Measurements from ENCODE around the gene ARHGAP9. TPM values are rescaled to one million over a fixed set of nuclear protein-coding genes. Genes with fewer than 3 reads are reported as not detected.

The ARHGAP9 gene
- polyA plus RNA-seq, 1 of the 3 experiments (the other 2 are of a cell fraction): 0.66 TPM

DNA sequence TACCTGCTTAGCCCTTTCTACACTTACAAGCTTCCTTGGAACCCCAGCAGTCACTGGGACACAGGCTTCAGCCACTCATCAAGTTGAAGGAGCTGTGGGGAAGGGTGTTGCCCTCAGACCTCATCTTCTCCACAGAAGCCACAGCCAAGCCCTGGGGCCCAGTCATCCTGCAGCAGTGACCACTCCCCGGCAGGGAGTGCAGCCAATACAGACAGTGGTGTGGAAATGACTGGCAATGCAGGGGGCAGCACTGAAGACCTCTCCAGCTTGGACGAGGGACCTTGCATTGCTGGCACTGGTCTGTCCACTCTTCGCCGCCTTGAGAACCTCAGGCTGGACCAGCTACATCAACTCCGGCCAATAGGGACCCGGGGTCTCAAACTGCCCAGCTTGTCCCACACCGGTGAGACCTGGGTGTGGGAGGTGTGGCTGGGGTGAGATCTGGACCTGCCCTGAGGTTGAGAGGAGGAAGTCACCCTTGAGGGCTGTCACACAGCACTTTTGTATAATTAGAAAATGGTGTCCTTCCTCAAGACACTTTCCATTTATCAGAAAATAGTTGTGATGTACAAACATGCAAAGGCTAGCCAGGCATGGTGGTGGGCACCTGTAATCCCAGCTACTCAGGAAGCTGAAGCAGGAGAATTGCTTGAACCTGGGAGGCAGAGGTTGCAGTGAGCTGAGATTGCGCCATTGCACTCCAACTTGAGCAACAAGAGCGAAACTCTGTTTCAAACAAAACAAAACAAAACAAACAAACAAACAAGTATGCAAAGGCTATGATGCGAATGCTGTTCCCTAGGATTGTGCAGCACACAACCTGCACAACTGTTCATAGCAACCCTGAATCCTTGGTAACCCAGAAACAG is 10.1 kb downstream of the ARHGAP9 start:
- Histone ChIP-seq H3K27me3 (ENCODE audit: insufficient read depth) (peaks cover 82% of the 10 kb centered on the region), H3K4me2 (no peak overlapping the region), H3F3A (replicated peaks; ENCODE audit: insufficient read depth) (no peaks in the 10 kb centered on the region), H3K9ac (no peak overlapping the region), H2AFZ (ENCODE audit: low read depth) (no peak overlapping the region), H3K4me1 (ENCODE audit: control insufficient read depth in 1 of 2, insufficient read depth in 2 of 2, low read depth in 1 of 2, low read length in 1 of 2) (no peaks in the 10 kb centered on the region), H4K20me1 (ENCODE audit: insufficient read depth) (no peaks in the 10 kb centered on the region), H3K4me3 (ENCODE audit: low read depth in 2 of 2, low read length in 1 of 2) (no peak overlapping the region), H3K27ac (ENCODE audit: low read depth in 2 of 2, low read length in 1 of 2) (no peak overlapping the region), H3K9me2 (no peaks in the 10 kb centered on the region), H3K9me3 (no peaks in the 10 kb centered on the region), H3K36me3 (replicated peaks in 1 of 2; ENCODE audit: control insufficient read depth in 1 of 2, insufficient read depth in 2 of 2, low read length in 1 of 2) (no peaks in the 10 kb centered on the region), H3K79me2 (ENCODE audit: insufficient read depth) (no peaks in the 10 kb centered on the region)
- TF ChIP-seq YY1 (IDR thresholded peaks at IDR 0.05; ENCODE audit: low read depth) (no peak), SMC3 (IDR thresholded peaks at IDR 0.05; ENCODE audit: low read depth, low read length) (no peak), TCF12 (IDR thresholded peaks at IDR 0.05) (no peak)
- 52% methylated on average over 10 of the region's 10 CpGs for WGBS (ENCODE audit: low lambda C conversion rate)
- DNase-seq: no peak
- POLR2A ChIA-PET: no interaction called here
- CTCF ChIA-PET: interaction anchor here (0.7 to 2.8 kb wide), 5 partner anchors 9 to 230 kb away, joined by 3 to 22 read pairs (median 5); partner anchors contain the start of gene GLI1

DNA sequence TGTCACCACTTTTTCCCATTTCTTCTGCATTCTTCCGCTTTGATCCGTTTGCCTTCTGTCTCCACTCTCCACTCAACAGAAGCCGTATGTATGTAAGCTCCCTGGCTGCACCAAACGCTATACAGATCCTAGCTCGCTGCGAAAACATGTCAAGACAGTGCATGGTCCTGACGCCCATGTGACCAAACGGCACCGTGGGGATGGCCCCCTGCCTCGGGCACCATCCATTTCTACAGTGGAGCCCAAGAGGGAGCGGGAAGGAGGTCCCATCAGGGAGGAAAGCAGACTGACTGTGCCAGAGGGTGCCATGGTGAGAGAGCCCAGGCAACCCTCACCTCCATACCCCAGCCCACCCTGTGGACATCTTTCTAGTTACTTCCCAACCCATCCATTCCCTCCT is 11.8 kb downstream of the ARHGAP9 start:
- Histone ChIP-seq H3K27me3 (ENCODE audit: insufficient read depth) (peaks cover 65% of the 10 kb centered on the region), H3K4me2 (no peak overlapping the region), H3K9me3 (no peaks in the 10 kb centered on the region), H3K36me3 (replicated peaks in 1 of 2; ENCODE audit: control insufficient read depth in 1 of 2, insufficient read depth in 2 of 2, low read length in 1 of 2) (no peaks in the 10 kb centered on the region), H3F3A (replicated peaks; ENCODE audit: insufficient read depth) (no peaks in the 10 kb centered on the region), H3K27ac (ENCODE audit: low read depth in 2 of 2, low read length in 1 of 2) (no peak overlapping the region), H3K9ac (no peak overlapping the region), H4K20me1 (ENCODE audit: insufficient read depth) (no peaks in the 10 kb centered on the region), H3K4me1 (ENCODE audit: control insufficient read depth in 1 of 2, insufficient read depth in 2 of 2, low read depth in 1 of 2, low read length in 1 of 2) (no peaks in the 10 kb centered on the region; a peak in 1 of 4 replicates), H3K4me3 (ENCODE audit: low read depth in 2 of 2, low read length in 1 of 2) (no peak overlapping the region), H2AFZ (ENCODE audit: low read depth) (no peak overlapping the region), H3K9me2 (no peaks in the 10 kb centered on the region), H3K79me2 (ENCODE audit: insufficient read depth) (no peaks in the 10 kb centered on the region)
- ChIA-PET POLR2A (no interaction called here), CTCF (interaction anchor here (1.0 to 2.8 kb wide), 2 partner anchors 9 to 161 kb away, joined by 3 to 22 read pairs; partner anchors contain the start of gene GLI1)
- TF ChIP-seq FOXM1 (IDR thresholded peaks at IDR 0.05; ENCODE audit: low read depth): no peak
- no peak for DNase-seq
- 65% methylated on average over 9 of the region's 11 CpGs for WGBS (ENCODE audit: low lambda C conversion rate)

DNA sequence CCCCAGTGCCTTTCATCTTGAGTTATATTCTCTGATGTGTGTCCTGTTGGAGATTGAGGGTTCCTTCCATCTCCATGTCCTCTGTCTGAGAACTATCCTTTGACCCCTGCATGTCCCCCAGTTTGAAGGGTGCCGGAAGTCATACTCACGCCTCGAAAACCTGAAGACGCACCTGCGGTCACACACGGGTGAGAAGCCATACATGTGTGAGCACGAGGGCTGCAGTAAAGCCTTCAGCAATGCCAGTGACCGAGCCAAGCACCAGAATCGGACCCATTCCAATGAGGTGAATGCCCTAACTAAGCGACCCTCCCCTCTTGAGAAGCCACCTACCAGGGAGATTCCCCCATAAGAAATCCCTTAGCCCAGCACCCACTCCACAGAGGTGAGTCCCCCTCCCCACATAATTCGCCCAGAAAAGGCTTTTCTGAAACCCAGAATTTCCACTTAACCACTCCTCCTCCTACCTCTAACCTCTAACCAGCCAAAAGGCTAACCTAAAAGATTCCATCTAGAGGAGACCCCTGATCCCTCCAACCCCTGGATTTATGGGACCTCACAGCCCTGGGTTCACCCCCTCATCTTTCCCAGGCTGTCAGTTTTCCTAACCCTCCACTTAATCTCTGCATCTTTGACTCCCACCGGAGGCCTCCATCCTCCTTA is 12.3 kb downstream of the ARHGAP9 start:
- WGBS (ENCODE audit: low lambda C conversion rate): 43% methylated on average over 12 of the region's 12 CpGs
- TF ChIP-seq, protein P1, sequence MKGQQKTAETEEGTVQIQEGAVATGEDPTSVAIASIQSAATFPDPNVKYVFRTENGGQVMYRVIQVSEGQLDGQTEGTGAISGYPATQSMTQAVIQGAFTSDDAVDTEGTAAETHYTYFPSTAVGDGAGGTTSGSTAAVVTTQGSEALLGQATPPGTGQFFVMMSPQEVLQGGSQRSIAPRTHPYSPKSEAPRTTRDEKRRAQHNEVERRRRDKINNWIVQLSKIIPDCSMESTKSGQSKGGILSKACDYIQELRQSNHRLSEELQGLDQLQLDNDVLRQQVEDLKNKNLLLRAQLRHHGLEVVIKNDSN (IDR thresholded peaks at IDR 0.05; ENCODE audit: borderline replicate concordance, low read depth): no peak
- no peak for TF ChIP-seq GABPA (IDR thresholded peaks at IDR 0.05; ENCODE audit: low read depth)
- no peak for TF ChIP-seq RXRA (IDR thresholded peaks at IDR 0.05; ENCODE audit: borderline replicate concordance, low read depth)
- TF ChIP-seq TEAD4 (IDR thresholded peaks at IDR 0.05; ENCODE audit: borderline replicate concordance, insufficient read depth): no peak
- TF ChIP-seq, protein P2, sequence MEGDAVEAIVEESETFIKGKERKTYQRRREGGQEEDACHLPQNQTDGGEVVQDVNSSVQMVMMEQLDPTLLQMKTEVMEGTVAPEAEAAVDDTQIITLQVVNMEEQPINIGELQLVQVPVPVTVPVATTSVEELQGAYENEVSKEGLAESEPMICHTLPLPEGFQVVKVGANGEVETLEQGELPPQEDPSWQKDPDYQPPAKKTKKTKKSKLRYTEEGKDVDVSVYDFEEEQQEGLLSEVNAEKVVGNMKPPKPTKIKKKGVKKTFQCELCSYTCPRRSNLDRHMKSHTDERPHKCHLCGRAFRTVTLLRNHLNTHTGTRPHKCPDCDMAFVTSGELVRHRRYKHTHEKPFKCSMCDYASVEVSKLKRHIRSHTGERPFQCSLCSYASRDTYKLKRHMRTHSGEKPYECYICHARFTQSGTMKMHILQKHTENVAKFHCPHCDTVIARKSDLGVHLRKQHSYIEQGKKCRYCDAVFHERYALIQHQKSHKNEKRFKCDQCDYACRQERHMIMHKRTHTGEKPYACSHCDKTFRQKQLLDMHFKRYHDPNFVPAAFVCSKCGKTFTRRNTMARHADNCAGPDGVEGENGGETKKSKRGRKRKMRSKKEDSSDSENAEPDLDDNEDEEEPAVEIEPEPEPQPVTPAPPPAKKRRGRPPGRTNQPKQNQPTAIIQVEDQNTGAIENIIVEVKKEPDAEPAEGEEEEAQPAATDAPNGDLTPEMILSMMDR (IDR thresholded peaks at IDR 0.05): no peak
- no peak for TF ChIP-seq JUND (IDR thresholded peaks at IDR 0.05)
- TF ChIP-seq, protein P3, sequence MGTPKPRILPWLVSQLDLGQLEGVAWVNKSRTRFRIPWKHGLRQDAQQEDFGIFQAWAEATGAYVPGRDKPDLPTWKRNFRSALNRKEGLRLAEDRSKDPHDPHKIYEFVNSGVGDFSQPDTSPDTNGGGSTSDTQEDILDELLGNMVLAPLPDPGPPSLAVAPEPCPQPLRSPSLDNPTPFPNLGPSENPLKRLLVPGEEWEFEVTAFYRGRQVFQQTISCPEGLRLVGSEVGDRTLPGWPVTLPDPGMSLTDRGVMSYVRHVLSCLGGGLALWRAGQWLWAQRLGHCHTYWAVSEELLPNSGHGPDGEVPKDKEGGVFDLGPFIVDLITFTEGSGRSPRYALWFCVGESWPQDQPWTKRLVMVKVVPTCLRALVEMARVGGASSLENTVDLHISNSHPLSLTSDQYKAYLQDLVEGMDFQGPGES (IDR thresholded peaks at IDR 0.05; ENCODE audit: low read depth, low read length): no peak
- no peak for TF ChIP-seq FOSL2 (IDR thresholded peaks at IDR 0.05; ENCODE audit: borderline replicate concordance, low read depth)
- no peak for TF ChIP-seq SIN3A (IDR thresholded peaks at IDR 0.05; ENCODE audit: borderline replicate concordance, low read depth, low read length)
- TF ChIP-seq CHD2 (IDR thresholded peaks at IDR 0.05; ENCODE audit: low read length, partially characterized antibody): no peak
- TF ChIP-seq, protein P4, sequence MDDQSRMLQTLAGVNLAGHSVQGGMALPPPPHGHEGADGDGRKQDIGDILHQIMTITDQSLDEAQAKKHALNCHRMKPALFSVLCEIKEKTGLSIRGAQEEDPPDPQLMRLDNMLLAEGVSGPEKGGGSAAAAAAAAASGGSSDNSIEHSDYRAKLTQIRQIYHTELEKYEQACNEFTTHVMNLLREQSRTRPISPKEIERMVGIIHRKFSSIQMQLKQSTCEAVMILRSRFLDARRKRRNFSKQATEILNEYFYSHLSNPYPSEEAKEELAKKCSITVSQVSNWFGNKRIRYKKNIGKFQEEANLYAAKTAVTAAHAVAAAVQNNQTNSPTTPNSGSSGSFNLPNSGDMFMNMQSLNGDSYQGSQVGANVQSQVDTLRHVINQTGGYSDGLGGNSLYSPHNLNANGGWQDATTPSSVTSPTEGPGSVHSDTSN (IDR thresholded peaks at IDR 0.05): no peak
- TF ChIP-seq NFIC (IDR thresholded peaks at IDR 0.05; ENCODE audit: borderline replicate concordance): no peak
- Histone ChIP-seq H4K20me1 (ENCODE audit: insufficient read depth) (no peaks in the 10 kb centered on the region), H3K36me3 (replicated peaks in 1 of 2; ENCODE audit: control insufficient read depth in 1 of 2, insufficient read depth in 2 of 2, low read length in 1 of 2) (no peaks in the 10 kb centered on the region), H3K9ac (no peak overlapping the region), H3K4me1 (ENCODE audit: control insufficient read depth in 1 of 2, insufficient read depth in 2 of 2, low read depth in 1 of 2, low read length in 1 of 2) (peaks cover 0 to 2% of the 10 kb centered on the region in 2 experiments; a peak in 1 of 4 replicates), H3K79me2 (ENCODE audit: insufficient read depth) (no peaks in the 10 kb centered on the region), H3K4me2 (no peak overlapping the region), H3K4me3 (ENCODE audit: low read depth in 2 of 2, low read length in 1 of 2) (no peak overlapping the region), H3K27ac (ENCODE audit: low read depth in 2 of 2, low read length in 1 of 2) (no peak overlapping the region), H3K9me3 (no peaks in the 10 kb centered on the region), H3K27me3 (ENCODE audit: insufficient read depth) (peaks cover 60% of the 10 kb centered on the region), H3F3A (replicated peaks; ENCODE audit: insufficient read depth) (no peaks in the 10 kb centered on the region), H2AFZ (ENCODE audit: low read depth) (no peak overlapping the region), H3K9me2 (no peaks in the 10 kb centered on the region)
- ChIA-PET POLR2A (no interaction called here), CTCF (interaction anchor here (1.0 to 2.8 kb wide), 2 partner anchors 8 to 160 kb away, joined by 3 to 22 read pairs; partner anchors contain the start of gene GLI1)
- no peak for DNase-seq

All from SK-N-SH (cell line).